Epithelial cell of esophagus (primary cell): ENCODE data around the gene MBOAT1.
"Not testable (repeated sequence)": the region's sequence is repeated elsewhere in the genome, so short reads cannot be mapped to it uniquely, and the experiment has no call there.

ENCODE experiments used
- DNase-seq: peaks from one replicate; pipeline ENCODE4 v3.0.0; 2010; ENCODE audit warnings: low read depth
- H3K4me3 ChIP-seq: 2 replicates; pipeline ENCODE4 v1.5.1; 2011; ENCODE audit warnings: mild to moderate bottlenecking, low read length, control low read depth
- CTCF ChIP-seq: IDR thresholded peaks from 2 replicates; pipeline ENCODE4 v1.5.1; 2011; ENCODE audit warnings: low read depth, mild to moderate bottlenecking, low read length, control low read depth, inconsistent platforms; ENCODE audit not compliant: insufficient read depth; ENCODE audit errors: missing control alignments

The MBOAT1 gene

GRCh38 chr6:20182926-20183521 lies 29.2 kb downstream of the MBOAT1 start:
- peak; percentile 37 for TF ChIP-seq CTCF
- DNase-seq = peak; percentile 86
- no peak overlapping the region for H3K4me3 ChIP-seq

GRCh38 chr6:20182069-20182468 lies 30.2 kb downstream of the MBOAT1 start:
- no peak for TF ChIP-seq CTCF
- H3K4me3 ChIP-seq = no peak overlapping the region

GRCh38 chr6:20180935-20181334 lies 31.3 kb downstream of the MBOAT1 start:
- DNase-seq = peak; percentile 15

More at GRCh38 chr6:20182069-20182468, 30.2 kb downstream of the MBOAT1 start:
- no peak for DNase-seq

GRCh38 chr6:20179287-20180045 lies 32.8 kb downstream of the MBOAT1 start:
- DNase-seq, H3K4me3 ChIP-seq: not testable (repeated sequence)

More at GRCh38 chr6:20180935-20181334, 31.3 kb downstream of the MBOAT1 start:
- TF ChIP-seq CTCF = no peak
- no peak overlapping the region for H3K4me3 ChIP-seq

GRCh38 chr6:20178327-20178726 lies 33.9 kb downstream of the MBOAT1 start:
- no peak for TF ChIP-seq CTCF
- DNase-seq = no peak
- H3K4me3 ChIP-seq = no peak overlapping the region

- no peak for TF ChIP-seq CTCF
- H3K4me3 ChIP-seq = no peak overlapping the region
- DNase-seq = no peak
Observed at GRCh38 chr6:20175810-20176410, 36.4 kb downstream of the MBOAT1 start.
